ENCODE data around the gene LEMD3.

- TF ChIP-seq, protein P1, sequence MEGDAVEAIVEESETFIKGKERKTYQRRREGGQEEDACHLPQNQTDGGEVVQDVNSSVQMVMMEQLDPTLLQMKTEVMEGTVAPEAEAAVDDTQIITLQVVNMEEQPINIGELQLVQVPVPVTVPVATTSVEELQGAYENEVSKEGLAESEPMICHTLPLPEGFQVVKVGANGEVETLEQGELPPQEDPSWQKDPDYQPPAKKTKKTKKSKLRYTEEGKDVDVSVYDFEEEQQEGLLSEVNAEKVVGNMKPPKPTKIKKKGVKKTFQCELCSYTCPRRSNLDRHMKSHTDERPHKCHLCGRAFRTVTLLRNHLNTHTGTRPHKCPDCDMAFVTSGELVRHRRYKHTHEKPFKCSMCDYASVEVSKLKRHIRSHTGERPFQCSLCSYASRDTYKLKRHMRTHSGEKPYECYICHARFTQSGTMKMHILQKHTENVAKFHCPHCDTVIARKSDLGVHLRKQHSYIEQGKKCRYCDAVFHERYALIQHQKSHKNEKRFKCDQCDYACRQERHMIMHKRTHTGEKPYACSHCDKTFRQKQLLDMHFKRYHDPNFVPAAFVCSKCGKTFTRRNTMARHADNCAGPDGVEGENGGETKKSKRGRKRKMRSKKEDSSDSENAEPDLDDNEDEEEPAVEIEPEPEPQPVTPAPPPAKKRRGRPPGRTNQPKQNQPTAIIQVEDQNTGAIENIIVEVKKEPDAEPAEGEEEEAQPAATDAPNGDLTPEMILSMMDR (conservative IDR thresholded peaks at IDR 0.05; ENCODE audit: low read length): no peak
- TF ChIP-seq EZH2phosphoT487 (IDR thresholded peaks at IDR 0.05; ENCODE audit: borderline replicate concordance): no peak
Observed at GRCh38 chr12:65126482-65126881, 42.9 kb upstream of the LEMD3 start.
